GM21825 (cell line): ENCODE measurements around the gene LAMA4.
"Not testable (repeated sequence)": the region's sequence is repeated elsewhere in the genome, so short reads cannot be mapped to it uniquely, and the experiment has no call there.

ENCODE experiments used
- ATAC-seq: cut with Tn5 transposase; IDR thresholded peaks from one replicate; pipeline ENCODE4 v1.9.1; 2021; ENCODE audit warnings: mild to moderate bottlenecking, moderate library complexity; ENCODE audit not compliant: unreplicated experiment

Gene LAMA4

DNA sequence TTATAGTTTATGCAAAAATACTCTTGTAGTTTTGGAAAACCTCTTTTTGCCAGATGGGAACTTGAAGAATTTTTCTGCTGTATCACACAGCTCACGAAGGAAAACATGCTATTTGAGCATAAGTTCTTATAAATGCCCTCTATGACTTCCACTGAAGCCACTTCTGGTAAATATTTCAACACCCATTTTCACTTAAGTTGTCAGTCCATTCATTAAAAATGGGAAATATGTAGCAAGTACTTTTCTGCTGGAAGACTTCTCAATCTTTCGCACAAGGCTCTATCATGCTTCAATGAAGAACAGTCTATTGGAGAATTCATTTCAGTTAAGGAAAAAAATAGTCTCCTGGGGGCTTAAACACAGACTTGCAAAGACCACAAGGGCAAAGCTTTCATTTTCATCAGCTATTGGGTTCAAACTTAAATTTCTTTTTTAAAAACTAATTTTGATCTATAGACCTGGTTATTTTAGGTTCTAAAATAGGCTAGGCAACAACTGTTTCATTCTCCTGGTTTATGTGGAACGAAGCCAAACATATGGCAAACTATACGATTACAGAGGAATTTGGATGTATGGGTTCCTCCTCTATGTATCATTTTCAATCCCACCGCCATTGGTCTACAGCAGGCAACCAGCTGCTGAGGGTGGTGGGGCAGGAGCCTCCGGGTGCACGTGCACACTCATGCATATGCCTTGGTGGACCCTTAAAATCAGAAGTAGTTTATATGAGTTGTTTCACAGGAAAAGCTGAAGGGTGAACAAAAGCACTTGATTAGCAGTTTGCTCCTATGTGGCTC lies 38.7 kb downstream of the LAMA4 start:
- no peak for ATAC-seq

DNA sequence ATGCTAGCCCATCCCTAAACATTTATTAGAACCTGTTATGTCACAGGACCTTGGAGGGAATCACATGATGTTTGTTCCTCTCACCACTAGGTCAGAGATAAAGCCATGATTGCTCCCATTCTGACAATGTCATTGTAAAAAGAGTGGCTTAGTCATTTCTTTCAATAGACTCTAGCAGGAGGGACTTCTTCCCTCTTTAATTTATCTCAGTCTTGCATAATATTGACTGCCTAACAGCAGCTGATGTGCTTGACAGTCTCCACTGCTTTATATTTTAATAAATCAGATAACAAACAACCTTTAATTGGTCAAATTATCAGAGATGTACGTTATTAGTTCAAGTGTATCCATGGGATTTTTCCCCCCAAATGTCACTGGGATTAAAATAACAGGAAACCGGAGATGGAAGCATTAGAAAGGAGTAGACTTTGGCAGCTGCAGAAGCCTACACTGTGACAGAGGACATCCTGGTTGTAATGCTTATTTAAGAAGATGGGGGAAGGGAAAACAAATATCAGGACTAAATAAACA lies 39.6 kb downstream of the LAMA4 start:
- no peak for ATAC-seq

DNA sequence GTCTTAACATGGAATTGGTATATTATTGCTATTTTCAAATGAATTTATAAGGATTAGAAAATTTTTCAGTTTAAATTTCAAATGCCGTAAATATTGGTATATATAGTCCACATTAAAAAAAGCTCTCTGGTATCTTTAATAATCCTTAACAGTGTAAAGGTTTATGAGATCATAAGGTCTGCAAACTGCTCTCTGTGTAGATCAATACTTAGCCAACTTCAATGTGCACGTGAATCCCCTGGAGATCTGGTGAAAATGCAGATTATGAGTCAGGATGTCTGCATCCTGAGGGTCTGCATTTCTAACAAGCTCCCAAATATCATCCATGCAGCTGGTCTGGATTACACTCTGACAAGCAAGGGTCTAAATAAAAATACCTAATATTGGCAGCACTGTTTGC lies 43.5 kb downstream of the LAMA4 start:
- ATAC-seq, result no peak

DNA sequence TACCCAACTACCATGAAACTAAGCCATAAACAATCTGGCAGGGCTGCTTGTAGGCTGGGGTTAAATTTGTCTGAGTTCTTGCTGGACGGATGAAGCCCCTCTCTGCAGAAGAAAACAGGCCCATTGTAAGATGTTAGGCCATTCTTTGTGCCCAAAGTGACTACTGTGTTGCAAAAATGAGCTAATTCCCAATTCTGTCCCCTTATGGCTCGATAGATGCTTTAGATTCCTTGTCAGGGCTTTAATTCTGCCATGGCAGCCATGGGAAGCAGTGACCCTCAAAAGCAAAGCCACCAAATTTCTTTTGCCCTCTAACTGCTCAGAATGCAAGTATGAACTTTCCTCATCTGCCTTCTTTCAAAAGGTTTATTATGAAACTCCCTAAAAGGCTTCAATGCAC lies 45.2 kb downstream of the LAMA4 start:
- no peak for ATAC-seq

DNA sequence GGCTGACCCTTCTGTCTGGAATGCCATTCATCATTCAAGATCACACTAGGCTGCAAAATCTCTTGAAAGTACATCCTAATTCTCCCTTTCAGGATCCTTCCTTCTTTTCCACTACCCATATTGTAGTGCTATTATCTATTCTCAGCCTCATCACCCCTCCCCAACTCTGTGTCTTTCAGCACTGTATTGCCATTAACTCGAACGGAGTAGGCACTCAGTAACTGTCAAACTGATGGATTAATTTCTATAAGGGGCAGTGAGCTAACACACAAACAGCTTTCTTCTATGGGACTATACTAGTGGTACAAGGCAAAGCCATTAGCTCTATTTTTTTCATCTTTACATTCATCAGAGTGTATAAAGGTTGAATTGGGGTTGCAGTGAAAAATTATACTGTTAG lies 46.6 kb downstream of the LAMA4 start:
- no peak for ATAC-seq

DNA sequence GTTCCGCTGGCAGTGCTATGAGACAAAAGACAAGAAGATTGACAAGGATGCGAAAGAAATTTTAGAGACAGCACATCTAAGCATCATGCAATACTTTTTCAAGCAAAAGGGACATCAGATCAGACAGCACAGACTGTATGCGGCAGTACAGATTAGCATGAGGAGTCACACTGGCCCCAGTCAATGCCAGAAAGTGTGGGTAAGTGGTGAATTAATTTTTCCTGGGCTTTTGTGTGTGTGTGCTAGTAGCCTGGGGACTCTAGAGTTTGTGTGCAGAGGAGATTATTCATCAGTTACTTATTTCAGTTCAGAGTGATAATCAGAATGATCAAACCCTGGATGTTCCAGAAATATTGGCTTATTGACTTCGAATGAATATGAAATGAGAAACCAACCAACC lies 47.2 kb downstream of the LAMA4 start:
- no peak for ATAC-seq

DNA sequence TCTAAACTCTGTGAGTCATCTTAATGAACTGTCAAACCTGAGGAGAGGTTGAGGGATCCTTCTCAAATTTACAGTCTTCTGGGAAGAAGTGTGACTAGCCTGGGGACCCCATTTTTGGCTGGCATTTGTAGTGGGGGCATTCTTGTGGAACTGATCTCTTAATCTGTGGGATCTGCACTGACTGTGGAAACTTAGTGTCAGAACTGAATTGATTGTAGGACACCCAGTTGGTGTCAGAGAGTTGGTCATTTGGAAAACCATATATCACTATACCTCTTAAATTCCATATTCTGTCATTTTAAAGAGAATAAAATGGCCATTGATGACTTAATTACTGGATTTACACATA lies 48.3 kb downstream of the LAMA4 start:
- no peak for ATAC-seq

DNA sequence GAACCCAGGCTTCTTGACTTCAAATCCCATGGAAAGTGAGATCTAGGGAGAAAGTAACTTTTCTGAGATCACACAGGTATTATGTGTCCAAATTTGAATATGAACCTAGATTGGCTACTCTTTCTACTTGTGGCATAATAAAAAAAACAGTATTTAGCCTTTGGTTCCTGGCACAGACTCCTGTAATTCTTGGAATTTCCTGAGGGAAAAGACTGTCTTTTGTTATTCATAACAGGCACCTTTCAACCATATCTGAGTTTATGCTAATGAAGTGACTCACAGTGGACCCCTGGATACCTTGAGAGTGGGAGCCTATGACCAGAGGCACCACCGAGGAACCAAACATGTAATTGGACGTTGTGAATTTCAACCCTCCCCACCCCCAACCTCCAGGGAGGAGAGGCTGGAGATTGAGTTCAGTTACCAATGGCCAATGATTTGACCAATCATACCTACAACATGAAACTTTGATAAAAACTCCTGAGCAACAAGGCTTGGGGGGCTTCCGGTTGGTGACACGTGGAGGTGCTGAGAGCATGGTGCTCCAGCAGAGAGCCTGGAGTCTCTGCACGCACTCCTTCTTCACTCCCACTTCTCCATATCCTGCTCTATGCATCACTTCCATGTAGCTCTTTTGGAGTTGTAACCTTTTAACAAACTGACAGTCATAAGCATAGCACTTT lies 48.8 kb downstream of the LAMA4 start:
- no peak for ATAC-seq

DNA sequence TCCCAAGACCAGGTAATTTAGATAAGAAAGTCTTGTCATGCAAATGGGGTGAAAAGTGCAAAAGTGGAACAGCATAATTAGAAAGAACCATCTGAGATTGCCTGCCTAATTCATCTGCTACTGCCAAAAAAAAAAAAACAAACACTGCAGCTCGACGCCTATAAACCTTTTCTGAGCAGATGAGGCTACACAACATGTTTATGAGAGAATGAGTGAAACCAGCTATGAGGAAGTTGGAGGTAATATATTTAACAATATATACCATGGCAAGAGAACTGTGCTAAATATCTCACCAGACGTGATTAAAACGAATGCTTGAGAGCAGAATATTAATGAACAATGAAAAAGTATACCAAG lies 50.0 kb downstream of the LAMA4 start:
- ATAC-seq, result no peak

DNA sequence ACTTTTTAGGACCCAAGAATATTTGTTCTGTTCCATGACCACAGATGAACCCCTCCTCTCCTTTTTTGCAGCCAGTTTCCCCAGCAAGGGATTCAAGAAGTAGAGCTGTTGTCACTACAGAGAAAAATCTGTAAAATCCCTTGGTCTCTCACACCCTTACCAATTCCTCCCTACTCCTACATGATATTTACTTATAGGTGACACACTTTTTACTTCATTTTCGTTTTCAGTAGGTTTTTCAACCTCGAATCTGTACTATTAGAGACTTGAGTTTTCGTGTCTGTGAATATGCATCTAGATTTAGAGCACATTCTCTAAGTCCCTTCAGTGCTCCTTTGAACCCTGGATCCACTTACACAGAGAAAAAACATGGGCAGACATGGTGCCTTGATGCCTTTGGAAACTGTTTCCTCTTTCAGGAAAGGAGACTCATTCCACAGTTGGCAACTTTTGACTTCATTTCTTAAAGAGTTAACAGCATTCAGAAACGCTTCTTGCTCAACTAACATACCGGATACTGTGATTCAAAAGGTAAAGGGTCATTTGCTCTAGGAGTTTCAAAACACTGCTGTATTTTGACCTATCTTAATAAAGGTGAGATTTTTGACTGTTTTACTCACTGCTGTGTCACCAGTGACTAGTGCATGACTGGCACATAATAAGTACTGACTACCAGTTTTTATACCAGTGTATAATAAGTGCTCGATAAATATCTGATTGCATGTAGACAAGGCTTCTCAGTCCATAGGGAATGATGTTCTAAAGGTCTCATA lies 50.6 kb downstream of the LAMA4 start:
- ATAC-seq, result no peak

DNA sequence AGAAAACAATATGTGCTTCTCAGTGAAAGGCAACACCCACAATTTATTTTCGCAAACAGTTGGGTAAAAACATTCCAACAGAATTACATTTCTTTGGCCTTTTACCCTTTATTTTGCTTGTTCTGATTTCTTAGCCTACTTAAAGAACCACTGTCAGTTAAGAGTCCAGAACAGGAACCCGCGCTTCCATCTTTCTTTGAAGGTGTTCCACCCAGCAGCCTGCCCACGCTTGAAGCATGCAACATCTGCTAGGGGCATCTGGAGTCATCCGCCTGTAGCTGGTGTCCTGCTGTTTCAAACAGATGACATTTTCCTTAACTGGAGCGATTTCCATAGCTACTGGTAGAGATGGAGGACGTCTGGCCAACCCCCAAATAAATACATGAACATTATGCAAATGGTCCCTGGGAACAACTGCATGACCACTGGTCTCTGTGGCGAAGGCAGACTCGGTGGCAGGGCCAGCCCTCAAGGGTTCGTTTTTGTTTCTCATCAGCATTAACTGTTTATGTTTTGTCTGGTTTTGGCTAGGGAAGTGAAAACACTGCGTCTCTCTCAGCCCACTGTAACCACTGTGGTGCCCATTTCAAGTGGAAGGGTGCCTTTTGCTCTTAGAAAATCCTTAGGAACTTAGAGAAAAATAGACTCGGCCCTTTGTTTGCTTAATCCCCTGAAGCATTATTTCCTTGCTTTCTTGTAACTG lies 51.6 kb downstream of the LAMA4 start:
- ATAC-seq, result no peak

DNA sequence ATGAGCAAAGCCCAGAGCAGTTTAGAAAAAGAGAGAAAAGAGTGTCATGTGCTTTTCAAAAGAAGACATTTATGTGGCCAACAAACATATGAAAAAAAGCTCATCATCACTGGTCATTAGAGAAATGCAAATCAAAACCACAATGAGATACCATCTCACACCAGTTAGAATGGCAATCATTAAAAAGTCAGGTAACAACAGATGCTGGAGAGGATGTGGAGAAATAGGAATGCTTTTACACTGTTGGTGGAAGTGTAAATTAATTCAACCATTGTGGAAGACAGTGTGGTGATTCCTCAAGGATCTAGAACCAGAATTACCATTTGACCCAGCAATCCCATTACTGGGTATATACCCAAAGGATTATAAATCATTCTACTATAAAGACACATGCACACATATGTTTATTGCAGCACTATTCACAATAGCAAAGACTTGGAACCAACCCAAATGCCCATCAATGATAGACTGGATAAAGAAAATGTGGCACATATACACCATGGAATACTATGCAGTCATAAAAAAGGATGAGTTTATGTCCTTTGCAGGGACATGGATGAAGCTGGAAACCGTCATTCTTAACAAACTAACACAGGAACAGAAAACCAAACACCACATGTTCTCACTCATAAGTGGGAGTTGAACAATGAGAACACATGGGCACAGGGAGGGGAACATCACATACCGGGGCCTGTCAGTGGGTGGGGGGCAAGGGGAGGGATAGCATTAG lies 54.0 kb downstream of the LAMA4 start:
- not testable (repeated sequence) for ATAC-seq

DNA sequence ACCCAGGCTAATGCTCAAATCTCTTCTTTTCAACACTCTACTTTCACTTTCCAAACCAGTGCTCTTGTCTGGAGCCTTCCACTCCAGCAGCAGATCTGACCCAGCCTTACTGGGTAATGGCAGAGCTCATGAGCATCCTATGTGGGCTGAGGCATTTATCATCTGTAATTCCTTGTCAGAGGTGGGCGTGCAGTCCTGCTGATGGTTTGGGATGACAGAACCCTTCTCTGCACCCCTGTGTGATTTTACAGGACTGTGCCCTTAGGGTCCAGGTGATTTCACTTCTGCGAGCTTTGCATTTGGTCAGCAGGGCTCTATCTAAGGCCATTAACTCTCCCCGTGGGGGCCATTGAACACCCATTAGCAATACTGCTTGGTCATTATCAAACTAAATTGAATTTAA lies 55.4 kb downstream of the LAMA4 start:
- ATAC-seq, result no peak

DNA sequence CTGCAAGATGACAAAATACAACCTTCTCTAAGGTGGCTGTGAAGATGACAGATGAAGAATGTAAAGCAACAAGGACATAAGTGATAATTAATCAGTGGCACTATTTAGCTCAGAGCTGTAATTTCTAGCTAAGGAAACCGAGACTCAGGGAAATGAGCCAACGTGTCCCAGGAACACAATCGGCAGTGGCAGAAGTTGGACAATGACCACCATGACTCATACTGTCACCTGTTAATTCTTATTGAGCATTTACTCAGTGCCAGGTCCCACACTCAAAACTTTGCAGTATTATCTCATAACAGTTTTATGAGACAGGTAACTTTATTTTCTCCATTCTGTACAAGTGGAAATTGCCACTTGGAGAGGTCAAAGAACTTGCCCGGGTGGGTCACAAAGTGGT lies 55.8 kb downstream of the LAMA4 start:
- no peak for ATAC-seq

DNA sequence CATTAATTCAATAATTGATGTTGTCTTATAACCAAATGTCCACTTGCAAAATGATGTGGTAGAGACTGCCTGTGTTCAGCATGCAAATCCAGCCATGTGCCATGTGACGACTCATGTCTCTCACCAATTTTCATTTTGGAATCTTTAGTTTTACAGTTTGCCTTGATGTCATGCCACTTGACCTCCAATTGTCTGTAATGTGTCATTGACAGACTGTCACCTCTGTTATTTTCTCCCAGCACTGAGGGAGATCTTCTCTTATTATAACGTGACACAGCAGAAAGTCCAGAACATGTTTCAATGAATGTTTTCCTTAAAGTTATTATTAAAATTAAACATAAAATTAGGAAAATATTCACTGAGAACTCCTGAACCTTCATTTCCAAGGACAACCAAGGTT lies 56.7 kb downstream of the LAMA4 start:
- no peak for ATAC-seq

DNA sequence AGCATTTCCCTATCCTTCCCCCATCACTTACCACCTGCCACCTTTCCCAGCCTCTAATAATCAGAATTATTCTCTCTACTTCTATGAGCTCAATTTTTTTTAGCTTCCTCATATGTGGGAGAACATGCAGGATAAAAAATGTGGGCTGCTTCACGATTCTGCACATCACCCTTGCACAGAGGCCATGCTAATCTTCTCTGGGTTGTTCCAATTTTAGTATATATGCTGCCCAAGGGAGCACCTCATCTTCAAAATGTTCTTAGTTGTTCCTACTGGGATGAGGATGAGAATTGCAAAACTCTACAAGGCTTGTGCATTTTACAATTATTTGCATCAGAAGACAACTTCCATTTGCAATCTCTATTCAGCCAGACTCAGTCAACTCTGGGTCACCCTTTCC lies 58.1 kb downstream of the LAMA4 start:
- no peak for ATAC-seq

DNA sequence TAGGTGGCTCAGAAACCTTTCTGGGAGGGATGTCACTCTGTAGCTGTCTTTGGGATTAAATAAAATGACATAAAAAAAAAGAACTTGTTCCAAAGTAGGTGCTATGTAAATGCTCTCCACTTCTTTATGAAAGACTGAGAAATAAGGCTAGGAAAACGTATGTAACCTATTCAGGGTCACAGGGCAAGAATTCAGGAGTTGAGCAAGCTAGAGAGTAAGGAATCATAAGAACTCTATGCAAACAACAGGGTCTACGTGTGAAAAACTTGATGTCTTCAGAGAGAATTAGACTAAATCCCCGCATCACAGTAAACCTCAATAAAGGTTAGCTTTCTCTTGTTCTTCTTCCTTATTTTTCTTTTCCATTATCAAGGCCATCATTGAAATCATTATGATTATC lies 59.2 kb downstream of the LAMA4 start:
- ATAC-seq, result no peak

DNA sequence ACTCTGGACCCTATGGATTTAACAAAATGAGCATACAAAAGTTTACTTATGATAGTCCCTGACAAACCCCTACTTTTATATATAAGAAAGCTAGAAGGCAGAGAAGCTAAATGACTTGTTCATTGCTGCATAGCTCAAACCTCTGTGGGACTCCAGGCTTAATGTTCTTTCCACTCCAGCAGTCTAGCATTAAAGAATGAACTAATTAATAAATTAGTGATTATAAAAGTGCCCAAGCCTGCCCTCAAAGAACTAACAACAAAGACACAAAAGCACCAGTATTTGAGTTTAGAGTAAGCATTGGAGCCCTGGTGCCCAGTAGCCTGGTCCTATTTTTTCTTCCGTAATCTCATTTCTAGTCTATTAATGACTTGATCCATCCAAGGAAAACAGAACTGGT lies 59.9 kb downstream of the LAMA4 start:
- ATAC-seq, result no peak

DNA sequence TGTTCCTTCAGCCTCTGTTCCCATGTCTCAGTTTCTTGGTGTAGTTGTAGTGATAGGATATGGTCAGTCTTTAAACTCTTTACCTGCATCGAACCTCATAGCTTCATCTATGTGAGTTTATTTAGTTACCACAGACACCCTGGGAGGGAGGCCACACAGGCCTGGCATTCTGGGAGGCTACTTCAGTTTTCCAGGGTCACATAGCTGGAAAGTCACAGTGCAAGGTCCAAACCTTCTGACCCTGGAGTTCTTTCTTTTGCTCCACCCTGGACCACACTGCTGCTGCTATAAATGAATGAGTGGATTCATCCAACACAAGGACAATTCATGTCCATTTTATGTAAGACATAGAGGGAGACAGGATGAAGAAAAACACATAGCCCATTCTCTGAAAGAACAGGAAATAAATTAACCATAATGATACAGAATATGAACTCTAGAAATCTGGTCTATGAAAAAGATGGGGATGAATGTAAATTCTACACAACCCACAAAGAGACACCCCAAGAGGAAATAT lies 60.8 kb downstream of the LAMA4 start:
- ATAC-seq, result no peak

DNA sequence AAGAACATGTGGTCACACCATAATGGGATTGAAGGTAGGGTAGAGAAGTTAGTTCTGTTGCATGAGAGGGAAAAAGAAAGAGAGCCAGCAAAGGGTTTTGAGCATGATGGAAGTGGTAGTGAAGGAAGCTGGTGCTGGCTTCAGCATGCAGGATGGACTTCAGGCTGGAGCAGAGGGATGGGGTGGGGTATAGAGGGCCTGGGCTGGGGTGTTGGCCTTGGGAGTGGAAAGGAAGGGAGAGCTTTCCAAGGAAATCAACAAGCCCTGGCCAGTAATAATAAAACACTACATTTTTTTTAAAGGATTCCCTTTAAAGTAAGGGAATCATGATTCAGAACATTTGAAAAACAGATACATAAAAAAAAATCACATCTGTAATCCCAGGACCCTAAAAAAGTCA lies 61.2 kb downstream of the LAMA4 start:
- no peak for ATAC-seq
